Activated T-helper 9 cell treated with anti-CD3 and anti-CD28 coated beads, Interleukin-2, amount 50 U/mL, for 16 hours (primary cell): ENCODE data around the gene C2CD4B.

Experiments
- DNase-seq: peaks from one replicate; pipeline ENCODE4 v3.0.0-alpha.2; 2020; ENCODE audit warnings: low read depth

The C2CD4B gene

GRCh38 chr15:62149729-62150128 is 15.4 kb downstream of the C2CD4B start:
- no peak for DNase-seq

DNA sequence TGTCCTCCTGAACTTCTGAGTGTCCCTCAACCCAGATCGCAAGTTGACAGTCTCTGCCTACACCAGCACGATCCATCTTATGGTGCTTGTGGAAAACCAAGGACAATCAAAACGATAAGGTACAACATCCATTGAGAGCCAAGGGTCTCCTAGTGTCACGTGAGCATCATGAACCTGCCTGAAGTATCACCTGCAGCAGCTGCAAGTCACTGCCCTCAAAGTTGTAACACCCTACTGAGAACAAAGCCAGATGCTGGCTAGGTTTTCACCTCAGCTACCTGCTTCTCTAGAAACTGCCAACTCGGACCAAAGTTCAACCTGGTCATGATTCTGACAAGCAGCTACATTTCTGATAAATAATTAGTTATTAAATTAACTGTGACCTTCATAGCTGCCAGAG is 17.5 kb downstream of the C2CD4B start:
- DNase-seq, result no peak

DNA sequence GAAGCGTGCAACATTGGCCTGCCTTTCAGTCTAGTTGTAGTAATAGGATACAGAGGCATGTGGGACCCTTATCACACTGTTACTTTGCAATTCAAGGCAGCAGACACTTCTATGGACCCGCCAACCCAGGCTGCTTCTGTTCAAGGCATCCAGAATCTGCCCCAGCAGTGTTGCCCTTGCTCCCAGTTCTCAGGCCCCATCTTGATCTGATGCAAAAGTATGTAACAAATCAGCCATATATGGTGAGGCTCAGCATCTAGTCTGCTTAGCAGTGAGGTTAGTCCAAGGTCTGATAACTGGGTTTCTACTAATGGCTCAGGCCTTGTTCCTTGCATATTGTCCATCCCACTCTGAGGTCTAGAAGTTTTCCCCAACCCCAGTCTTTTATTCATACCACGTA is 17.9 kb downstream of the C2CD4B start:
- DNase-seq, result no peak

- DNase-seq, result no peak
Measured at GRCh38 chr15:62145015-62145735, 19.9 kb downstream of the C2CD4B start.

- DNase-seq, result no peak
Measured at GRCh38 chr15:62142736-62143135, 22.3 kb downstream of the C2CD4B start.

DNA sequence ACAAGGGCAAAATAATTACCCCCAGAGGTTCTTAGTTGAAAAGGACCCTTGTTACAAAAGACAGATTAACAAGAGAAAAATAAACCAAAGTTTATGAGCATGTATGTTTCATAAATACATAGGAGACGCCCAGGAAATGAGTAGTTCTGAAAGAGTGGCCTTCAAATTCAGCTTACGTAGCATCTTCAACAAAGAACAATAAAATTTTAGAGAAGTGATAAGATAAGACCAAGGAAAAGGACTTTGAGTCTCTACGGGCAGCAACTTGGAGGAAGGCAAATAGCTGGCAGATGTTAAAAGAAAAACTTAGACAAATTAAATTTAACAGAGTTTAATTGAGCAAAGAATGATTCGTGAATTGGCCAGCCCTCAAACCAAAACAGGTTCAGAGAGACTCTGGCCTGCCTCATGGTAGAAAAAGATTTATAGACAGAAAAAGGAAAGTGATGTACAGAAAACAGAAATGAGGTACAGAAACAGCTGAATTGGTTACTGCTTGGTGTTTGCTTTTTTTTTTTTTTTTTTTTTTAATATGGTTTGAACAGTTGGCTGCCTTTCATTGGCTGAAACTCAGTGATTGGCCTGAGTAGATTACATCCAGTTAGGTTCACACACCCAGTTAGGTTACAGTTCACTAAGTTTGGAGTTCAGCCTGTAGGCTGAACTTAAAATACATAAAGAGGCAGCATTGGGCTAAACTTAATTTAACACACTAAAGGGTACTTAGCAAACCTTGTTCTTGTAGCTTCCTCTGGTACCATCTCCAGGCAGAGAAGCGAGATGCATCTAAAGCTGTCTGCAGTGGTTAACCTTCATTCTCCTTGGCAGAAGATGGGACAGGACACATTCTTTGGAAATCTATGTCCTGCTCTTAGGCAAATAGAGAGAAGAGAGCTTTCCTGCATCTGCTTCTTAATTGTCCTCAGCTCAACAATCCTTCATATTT is 23.2 kb downstream of the C2CD4B start:
- no peak for DNase-seq

- DNase-seq, result no peak
Measured at GRCh38 chr15:62141200-62141599, 23.9 kb downstream of the C2CD4B start.

DNA sequence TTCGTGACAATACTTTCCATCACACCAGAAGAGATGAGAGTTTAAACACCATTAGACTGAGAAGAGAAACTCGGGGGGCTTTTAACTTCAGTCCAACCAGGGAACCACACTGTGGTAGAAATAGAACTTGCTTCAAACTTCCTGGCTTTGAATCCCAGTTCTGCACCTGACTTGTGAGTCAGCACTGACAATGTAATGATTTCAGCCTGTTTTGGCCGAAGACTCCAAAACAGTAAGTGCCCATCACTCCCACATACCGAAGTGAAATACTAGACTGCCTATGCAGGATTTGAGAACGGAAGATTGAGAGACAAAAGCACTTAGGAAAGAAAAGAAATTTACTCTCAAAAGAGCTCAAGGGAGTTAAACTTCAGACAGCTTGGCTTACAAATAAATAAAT is 27.0 kb downstream of the C2CD4B start:
- DNase-seq, result no peak

- DNase-seq, result no peak
Measured at GRCh38 chr15:62136911-62137865, 27.9 kb downstream of the C2CD4B start.

DNA sequence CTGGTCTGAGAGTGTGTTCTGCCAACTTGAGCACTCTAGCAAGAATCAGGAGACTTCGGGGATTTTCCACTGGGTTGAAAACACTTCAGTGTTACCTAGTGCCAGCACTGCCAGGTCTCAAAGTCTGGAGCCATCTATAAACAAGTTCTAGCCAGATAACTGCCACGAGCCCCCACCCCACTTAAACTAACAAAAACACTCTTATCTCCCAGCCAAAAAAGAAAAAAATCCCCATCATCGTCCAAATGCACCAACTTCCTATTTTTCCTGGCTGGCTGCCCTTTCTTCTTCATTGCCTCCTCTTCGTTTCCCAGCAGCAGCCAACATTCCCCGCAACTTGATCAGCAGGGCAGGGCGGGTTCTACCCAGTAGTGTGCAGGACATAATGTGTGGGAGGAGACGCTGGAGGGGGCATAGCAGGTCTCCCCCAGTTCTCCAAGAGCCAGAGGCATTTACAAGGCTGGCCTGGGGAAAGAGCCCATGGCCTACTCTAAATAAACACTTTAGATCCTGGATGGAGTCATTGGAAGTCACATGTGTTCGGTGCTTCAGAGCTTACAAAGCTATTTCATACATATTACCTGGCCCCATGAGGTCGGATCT is 29.5 kb downstream of the C2CD4B start:
- DNase-seq, result no peak

DNA sequence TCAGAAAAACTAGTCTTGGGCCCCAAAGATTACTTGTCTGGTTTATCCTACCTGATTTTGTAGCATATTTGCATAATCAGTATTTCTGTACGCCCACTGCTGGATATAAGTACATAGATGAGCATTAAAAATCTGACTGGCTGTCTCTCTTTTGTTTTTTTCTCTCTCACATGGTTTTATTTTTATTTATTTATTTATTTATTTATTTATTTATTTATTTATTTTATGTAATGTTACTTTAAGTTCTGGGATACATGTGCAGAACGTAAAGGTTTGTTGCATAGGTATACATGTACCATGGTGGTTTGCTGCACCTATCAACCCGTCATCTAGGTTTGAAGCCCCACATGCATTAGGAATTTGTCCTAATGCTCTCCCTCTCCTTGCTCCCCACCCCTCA is 31.9 kb downstream of the C2CD4B start:
- no peak for DNase-seq

DNA sequence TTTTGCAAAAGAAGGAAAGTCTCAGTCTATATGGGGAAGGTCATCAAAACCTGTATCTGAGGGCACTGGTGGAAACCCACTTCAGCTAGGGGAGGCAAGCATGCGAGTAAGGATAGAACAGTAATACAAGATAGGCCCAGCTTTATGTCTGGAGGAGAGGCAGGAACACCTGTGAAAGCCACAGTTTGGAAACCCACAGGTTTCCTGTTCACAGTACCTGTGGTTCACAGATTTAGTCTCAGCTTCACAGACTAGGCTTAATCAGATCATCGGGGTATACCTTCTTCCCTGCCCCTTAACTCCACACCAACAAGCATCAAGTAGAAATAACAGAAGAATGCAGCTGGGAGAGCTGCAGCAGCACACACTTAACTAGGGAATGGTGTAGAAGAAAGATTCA is 36.2 kb downstream of the C2CD4B start:
- DNase-seq, result no peak

DNA sequence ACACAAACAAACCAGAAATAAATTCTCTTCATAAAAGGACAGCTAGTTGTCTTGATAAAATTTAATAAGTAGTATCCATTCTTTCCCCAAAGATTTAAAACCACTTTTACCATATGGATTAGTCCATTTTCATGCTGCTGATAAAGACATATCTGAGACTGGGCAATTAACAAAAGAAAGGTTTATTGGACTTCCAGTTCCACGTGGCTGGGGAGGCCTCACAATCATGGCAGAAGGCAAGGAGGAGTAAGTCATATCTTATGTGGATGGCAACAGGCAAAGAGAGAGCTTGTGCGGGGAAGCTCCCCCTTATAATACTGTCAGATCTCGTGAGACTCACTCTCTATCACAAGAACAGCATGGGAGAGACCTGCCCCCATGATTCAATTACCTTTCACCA is 38.7 kb downstream of the C2CD4B start:
- no peak for DNase-seq

DNA sequence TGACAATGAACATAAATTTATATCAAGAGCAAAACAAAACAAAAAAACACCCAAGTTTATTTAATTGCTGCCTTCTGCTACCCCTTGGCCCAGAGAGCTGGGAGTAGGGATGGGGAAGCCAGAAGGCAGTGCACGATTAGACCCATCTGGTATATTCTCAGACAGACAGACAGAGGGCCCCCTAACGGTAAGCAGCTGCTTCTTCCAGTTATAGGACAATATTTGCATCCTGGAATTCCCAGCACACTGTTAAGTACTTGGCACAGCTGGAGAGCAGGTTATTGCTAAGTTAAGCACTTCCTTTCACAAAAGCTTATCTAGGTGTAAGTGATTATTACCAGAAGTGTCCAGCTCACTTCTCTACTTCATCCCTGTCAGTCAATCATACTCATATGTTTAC is 39.3 kb downstream of the C2CD4B start:
- no peak for DNase-seq

DNA sequence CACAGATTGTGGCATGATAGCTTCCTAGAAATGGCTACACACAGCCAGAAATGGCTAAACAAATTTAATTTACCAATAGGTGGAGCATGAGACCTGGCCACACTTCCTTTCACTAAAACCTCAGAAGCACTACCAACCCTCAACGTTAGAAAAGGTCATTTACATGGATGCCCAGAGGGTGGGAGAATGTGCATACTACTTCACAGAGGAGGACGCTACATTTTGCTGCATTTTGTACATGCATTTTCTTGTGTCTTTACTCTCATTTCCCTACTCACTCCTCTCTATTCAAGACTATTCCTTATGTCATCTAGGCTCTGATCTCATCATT is 40.1 kb downstream of the C2CD4B start:
- DNase-seq, result no peak

- DNase-seq, result no peak
Measured at GRCh38 chr15:62124176-62124972, 40.7 kb downstream of the C2CD4B start.

- DNase-seq, result no peak
Measured at GRCh38 chr15:62122249-62122648, 42.8 kb downstream of the C2CD4B start.

DNA sequence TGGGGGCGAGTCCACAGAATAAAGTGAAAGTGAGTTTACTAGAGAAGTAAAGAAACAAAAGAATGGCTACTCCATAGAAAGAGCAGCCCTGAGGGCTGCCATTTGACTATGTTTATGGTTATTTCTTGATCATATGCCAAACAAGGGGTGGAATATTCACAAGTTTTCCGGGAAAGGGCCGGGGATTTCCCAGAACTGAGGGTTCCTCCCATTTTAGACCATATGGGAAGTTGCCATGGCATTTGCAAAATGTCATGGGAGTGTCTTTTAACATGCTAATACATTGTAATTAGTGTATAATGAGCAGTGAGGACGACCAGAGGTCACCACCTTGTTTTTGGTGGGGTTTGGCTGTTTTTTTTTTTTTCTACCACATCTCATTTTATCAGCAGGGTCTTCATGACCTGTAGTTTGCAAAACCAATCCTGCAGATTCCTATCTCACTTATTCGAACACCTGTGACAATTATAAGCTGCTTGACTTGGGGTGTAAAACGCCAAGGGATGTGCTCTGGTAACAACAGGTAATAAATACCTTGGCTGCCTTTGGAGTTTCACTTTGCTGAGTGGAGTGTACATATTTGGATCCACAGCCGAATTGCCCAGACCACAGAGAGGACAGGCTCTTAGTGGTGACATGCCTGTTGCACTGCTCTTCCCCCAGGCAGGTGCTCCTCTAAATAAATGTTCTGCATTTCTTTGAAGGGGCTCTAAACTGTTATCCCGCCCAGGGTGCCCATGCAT is 43.6 kb downstream of the C2CD4B start:
- no peak for DNase-seq

DNA sequence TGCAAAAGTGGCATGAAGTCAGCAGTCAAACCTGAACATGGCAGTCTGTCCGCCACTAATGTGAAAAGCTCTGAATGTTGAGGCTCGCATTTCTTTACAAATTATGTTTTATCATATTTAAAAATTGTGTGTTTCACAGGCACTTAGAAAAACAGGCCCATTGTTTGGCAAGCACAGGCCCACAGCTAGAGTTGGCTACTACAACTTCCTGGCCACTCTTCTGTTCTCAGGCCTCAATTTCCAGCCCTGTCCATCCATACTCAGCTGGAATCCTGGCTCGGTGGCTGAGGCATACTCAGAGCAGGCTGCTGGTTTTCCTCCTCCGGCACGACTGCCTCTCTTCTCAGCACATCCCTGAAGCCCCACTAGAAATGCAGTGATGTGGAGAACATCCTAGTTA is 44.3 kb downstream of the C2CD4B start:
- DNase-seq, result no peak

GRCh38 chr15:62119874-62120273 is 45.2 kb downstream of the C2CD4B start:
- DNase-seq, result no peak
